Activated CD8-positive, alpha-beta memory T cell treated with anti-CD3 and anti-CD28 coated beads for 4 hours (primary cell): ENCODE measurements around the gene SDF4.

ENCODE experiments used
- DNase-seq, 2 donors: peaks; one replicate each; pipeline ENCODE4 v3.0.0-alpha.2; 2020; ENCODE audit warnings: low read depth in 2 of 2

SDF4 gene

DNA sequence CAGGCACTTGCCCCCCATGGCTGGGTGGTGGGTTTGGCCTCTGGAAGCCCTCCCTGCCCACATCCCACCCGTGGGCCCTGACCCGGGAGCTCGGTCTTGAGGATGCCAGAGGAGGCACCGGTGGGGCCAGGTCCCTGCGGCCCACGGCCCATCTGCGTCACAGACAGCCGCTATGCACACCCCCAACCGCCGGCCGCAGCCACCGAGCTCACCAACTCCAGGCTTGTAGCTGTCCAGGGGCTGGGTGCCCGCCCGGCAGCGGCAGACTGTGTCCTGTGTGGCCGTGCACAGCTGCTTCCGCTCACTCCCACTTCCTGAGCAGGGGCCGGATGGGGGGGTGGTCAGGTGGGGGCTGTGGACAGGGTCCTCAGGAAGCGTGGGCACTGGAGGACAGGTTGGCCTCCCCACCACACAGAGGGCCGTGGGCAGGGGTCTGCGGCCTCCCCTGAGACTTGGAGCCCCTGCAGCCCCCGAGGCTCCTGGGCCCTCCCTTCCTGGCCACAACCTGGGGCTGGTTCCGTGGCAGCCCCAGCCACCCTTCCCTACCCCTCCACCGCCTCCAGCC lies 18.9 kb downstream of the SDF4 start:
- DNase-seq, result peak in 1 of 2 donors; percentile 28

DNA sequence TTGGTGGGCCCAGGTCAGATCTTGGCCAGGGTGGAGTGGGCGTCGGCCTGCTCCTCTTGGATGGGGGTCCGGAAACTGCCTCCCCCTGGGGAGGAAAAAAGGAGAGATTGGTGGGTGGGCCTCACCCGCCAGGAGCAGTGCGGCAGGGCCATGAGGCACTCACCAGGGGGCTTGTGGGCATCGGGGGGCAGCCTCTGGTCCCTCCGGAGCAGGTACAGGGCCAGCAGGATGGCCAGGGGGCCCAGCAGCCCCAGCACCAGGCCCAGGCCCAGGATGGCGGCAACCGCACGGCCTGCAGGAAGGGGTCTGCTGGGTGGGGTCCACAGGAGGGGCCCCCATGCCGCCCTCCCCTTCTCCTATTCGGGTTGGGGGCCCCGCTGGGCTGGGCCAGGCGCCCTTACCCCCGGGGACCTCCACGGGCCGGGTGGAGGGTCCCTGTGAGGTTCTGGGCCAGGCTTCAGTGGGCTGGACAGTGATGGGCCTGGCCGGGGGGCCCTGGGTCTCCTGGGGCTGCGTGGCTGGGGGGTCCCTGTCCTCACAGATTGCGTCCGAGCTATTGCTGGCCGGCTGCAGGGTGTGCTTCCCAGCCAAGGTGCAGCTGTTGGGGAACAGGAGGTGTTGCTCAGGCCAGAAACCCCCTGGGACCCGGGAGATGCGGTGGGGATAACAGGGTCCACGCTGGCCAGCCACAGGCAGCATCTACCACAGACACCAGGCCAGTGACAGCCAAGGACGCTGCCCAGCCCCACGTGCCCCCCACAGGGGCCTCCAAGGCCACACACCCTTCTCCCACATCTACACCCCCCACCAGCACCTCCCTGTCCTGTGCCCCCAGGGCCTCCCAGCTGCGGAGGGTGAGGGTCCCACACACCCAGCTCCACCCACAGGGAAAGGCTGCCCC lies 20.0 kb downstream of the SDF4 start:
- DNase-seq, result no peak

DNA sequence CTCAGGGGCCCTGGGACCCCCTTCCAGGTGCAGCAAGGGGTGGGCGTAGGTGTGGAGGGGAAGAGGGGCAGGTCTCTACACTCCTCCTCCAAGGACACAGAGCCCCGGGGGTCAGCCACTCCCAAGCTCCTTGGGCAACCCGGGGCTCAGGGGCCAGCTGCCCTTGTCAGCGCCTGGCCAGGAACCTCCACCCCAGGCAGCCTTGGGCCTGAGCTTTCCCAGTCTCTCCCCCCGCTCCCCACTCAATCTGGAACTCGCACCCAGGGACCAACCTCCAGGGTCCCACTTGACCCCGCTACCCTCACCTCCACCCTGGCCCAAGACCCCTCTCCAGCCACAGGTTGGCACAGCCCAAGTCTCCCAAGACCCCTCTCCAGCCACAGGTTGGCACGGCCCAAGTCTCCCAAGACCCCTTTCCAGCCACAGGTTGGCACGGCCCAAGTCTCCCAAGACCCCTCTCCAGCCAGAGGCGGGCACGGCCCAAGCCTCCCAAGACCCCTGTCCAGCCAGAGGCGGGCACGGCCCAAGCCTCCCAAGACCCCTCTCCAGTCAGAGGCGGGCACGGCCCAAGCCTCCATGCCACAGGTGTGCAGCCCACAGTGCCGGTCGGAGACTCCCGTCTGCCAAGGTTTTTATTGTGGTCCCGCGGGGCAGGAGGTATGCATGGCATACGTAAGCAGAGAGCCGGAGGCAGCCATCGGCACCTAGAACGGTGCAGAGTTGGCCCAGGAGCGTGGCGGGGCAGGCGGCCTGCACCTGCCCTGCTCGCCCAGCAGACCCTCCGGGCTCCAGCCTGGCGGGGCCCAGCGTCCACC lies 20.9 kb downstream of the SDF4 start:
- DNase-seq, result no peak

DNA sequence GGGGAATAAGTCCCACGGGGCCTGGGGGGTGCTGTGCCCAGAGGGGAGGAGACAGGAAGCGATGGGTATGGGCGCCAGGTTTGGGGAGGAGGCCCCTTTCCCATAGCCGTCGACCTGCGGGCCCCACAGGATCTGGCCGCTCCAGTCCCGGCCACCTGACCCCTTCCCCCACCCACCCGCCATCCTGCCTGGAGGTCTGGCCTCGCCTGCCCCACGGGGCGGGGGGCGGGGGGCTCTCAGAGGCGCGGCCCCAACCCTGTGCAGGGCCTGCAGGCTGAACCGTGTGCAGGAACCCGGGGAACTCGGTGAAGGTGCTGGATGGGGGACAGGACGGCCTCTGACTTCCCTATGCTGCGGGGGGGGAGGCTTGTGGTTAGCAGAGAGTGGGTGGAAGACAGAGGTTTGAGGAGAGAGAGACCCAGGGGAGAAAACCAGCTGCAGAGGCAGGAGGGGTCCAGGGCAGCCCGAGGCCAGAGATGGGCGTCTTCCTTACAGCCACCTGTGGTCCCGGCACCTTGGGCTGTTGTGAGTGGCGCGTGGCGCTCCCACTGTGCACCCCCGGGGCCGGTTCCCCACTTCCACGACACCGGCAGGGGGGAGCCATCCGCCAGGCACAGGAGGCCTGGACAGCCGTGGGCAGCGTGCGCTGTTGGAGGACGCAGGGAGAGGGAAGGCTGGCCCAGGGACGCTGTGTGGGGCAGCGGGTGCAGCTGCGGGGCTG lies 22.9 kb downstream of the SDF4 start:
- DNase-seq, result peak in 1 of 2 donors; percentile 52

DNA sequence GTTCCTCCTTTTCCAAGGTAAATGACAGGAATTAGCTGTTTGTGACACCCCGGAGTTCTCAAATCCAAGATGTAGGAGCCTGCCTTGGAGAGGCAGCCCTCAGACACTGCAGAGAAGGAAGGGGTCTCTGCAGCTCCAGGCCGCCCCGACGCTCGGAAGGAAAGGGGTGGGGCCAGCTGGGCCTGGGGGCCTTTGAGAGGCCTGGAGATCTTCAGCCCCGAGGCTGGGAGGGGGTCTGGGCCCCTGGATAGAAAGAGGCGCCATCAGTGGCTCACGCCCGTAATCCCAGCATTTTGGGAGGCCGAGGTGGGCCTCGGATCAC lies 24.3 kb downstream of the SDF4 start:
- no peak for DNase-seq

DNA sequence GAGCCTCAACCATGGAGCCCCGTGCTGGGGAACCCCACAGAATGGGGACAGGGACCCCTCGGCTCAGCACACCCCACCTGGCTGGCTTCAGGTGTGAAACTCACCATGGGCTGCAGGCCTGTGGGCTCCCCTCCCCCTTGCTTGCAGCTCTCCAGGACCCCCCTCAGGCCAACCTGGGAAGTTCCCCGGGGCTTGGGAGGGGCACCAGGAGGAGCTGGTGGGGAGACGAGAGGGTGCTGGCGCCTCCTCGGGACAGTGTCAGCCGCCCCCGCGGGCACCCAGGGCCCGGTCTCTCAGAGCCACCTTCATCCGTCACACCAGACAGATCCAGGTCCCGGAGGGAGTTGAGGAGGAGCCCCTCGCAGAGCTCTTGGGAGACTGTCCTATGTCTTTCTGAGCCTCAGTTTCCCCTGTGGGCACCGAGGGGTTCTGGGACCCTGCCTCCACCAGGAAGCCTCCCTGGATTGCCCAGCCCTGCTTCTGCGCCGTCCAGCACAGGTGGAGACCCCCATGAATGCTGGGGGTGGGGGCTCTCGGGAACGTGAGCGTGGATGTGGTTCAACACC lies 24.8 kb downstream of the SDF4 start:
- no peak for DNase-seq

DNA sequence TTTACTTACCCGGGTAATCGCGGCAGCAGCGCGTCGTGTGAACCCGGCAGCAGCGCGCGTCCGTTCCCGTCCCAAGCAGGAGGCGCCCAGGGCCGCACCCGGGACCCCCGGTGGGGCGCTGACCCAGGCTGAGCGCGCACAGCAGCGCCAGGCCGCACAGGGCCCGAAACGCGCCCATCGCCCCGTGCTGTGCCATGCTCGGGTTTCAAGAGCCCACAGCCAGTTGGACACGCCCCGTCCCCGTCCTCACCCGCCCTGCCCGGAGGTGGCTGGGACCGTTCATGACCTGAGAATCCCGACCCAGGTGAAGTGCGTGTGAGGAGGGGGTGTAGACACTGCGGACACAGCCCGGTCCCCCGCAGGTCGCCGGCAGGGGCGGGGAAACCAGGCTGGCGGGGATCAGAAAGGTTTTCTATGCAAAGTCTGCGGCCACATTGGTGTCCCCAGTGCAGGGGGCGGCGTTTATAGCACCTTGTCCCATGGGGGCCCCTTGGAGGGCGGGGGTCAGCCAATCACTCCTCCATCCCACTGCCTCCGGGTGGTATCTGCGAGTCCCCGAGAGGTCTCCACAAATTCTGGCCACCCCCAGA lies 25.3 kb downstream of the SDF4 start, which contains the start of gene TNFRSF18:
TNFRSF18 (minus strand) TSS at position 217 of the 590 bp plus-strand sequence; CDS start at position 196, 21 bp downstream.
- no peak for DNase-seq

DNA sequence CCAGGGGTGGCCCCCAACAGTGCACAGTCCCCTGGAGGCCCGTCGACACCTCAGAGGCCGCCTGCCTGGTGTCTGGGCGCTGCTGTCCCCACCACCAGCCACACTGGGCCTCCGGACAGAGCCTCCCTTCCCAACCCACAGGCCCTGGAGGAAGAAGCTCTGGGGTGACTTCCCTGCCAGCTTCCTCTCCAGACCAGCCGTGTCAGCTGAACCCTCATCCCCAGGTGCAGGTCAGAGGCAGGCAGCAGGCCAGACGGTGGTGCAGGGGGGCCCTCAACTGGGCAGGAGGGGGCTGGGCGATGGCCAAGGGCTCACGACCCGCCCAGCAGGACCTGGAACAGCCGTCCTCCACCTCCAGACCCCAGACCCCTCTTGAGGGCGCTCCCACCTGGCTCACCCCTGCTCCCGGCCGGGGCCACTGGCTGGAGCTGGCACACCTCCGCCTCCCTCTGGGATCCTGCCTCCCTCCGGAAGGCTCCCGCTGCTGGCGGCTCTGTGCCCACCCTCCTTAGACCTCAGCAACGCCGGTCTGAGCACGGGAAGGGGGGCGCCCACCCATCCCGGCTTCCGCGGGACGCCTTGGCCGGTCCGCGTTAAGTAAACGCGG lies 25.9 kb downstream of the SDF4 start:
- DNase-seq, result no peak

DNA sequence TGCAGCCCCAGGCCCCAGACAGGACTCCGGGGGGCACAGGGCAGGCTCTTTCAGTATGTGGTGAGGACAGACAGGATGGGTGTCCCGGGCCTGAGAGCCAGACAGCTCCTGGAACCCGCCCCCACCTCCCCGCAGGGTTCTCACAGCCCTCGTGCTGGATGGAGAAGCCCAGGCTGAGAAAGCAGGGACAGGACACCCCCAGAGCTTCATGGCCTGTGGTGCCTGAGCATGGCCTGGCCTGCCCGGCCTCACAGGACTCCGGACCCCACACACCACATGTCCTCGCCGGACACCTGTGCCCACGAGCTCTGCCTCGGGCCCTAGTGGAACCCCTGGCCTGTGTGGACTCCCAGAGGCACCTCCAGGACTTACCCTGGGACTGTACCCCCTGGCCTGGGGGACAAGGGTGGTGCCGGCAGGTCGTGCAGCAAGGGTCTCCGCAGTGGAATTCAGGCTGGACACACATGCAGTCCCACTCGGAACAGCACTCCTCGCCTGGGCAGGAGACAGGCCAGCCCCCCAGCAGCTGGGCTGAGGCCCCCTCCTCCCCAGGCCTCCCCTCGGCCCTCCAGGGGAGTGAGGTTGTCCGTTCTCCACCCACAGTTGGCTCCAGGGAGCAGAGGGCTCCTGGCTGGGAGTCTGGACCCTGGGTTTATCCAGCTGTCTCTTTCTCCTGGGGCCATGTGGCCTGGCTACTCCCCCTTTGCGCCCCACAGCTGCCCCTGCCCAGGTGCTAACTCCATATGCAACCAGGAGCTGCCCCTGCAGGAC lies 26.6 kb downstream of the SDF4 start:
- DNase-seq, result no peak

DNA sequence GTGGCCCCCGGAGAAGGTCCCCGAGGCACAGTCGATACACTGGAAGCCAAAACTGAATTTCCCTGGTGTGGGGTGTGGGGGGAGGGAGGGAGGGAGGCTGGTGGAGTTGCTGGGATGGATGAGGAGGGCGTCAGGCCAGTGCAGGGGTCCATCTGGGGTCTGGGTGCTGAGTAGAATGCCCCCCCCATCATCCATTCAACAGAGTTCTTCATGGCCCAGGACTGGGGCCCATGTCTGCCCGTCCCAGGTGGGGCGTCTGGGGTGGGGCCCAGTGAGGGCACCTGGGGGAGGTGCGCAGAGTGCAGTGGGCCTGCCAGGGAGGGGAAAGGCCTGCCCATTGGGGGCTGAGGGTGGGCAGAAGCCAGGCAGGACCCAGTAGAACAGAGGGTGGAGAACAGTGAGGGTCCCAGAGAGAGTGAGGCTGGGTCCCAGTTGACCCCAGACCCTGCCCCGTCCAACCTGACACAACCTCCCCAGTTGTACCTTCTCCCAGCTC lies 27.3 kb downstream of the SDF4 start:
- DNase-seq, result no peak

DNA sequence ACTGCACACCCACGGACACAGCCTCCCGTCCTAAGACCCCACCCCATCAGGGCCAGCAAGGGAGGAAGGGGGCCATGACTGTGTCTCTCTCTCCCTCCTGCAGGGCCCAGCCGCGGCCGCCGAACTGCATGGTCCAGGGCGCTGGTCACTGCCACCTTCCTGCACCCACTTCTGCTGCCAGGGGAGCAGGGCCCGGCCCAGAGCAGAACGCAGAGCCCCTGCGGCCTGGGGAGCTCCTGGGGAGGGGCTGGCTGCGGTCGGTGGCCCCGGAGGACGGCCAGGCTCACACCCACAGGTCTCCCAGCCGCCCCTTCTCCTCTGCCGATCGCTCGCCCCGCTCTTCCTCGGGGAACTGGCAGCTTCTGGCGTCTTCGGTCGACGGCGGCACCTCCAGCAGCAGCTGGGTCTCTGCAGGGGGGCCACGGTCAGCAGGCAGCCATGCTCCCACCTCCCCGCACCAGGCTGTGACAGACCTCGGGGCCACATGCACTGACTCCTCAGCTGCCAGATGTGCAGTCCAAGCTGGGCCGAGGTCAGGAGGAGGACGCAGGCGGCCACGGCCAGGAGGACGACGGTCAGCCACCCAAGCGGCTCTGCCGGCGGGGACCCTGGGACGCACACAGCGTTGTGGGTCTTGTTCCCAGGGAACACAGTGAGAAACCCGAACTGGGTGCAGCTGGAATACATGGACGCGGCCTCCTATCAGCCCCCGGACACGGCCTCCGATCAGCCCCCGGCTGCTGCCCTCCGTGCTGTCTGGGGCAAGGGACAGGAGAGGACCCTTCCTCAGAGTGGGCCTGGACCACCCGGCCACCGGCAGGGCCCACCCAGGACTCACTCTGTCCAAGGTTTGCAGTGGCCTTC lies 28.0 kb downstream of the SDF4 start:
- no peak for DNase-seq

DNA sequence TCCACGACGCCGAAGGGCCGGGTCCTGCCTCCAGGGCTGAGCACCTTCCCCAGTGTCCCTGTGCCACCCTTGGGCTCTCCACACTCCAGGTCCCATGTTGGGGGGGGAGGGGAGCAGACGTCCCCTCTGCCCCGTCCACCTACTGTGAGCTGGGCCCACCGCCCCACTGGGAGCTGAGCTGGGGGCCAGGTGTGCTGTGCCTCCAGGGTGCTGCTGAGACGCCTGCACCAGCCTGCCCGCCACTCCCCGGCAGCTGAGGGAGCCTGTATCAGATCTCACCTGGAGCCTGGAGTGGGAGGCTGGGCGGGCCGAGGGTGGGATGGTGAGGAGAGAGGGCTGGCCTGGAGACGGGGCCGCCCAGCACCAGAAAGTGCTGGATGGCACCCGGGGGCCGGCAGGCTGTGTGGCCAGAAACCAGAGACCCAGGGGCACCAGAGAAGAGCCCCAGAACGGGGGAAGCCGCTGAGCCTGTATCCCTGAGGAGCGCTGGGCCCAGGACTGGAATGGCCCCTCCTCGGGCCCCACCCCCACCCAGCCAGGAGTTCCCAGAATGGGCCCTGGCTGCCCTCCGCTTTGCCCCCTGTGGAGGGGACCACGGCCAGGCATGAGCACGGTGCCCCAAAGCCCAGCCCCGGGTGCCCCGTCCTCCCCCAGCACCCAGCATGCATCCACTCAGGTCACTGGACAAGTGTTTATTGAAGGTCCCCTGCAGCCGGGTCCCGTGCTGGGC lies 28.8 kb downstream of the SDF4 start:
- no peak for DNase-seq

DNA sequence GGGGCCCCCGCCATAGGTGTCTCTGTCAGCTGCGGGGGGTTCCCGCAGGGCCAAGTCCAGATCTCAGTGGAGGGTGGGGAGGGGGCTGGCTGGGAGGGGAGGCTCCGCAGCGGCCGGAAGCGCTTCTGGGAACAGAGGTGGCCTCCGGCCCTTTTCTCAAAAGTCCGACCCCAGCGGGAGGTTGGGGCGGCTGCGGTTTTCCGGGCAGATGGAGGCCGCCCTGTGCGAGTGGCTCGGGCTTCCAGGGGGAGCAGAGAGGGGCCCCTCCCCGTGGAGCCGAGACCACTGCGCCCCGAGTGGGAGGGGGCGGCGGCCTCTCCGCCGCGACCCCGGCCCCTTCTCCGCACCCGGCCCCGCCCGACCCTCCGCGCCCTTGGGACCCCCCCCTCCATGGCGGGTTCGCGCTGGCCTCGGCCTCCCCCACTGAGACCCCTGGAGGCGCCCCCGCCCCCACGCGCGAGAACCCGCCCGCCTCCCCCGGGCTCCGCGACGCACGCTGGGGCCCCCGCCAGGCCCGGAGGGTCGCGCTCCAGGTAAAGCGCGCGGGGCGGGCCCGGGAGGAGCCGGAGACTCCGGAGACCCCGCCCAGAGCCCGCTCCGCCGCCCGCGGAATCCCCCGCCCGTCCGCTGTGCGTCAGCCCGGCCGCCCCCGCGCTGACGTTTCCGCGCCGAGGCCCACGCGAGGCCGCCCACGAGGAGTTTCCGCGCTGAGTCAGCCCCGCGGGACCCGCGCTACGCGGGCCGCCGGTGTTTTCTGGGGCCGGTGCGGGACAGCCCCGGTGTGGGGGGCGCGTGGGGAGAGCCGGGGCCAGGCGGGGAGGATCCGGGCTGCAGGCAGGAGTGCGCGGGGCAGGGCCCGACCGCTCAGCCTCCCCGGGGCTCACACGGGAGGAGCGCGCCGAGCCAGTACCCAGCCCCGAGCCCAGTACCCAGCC lies 30.7 kb downstream of the SDF4 start:
- peak; percentile 87 for DNase-seq

DNA sequence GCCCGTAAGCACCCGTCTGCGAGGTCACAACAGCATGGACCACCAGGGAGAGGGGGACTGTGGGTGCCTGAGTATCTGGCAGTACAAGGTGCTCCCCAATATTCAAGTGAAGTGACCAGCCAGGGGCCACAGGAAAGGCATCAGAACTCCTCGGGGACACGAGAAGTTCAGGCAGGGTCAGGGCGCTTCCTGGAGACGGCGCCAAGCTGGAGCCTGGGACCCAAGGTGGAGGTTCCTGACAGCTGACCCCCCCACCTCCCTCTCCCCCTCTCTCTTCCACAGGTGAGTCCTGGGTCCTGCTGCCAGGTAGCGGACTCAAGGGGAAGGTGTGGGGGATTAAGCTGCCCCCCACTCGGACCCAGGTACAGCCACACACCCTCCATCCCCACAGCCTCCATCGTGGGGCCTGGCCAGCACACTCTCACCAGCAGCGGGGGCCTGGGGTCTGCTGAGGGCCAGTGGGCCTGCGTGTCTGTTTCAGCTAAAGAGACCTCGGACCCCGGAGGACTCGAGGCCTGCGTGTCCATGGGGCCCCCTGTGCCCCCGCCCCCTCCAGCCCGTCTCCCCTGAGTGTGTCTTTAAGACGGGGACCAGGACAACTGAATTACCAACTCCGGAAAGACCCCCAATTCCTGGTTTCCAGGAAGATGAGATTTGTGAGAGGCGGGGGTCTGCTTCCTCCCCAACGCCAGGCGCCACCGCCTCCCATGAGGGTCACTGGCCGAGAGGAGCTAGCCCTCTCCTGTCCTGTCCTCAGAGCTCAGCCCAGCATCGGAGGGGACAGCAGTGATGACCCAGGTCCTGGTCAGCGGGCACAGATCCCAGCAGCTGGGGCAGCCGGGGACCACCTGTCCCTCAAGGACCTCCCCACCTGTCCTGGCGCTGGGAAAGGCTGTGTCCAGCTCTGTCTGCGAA lies 31.6 kb downstream of the SDF4 start:
- no peak for DNase-seq

DNA sequence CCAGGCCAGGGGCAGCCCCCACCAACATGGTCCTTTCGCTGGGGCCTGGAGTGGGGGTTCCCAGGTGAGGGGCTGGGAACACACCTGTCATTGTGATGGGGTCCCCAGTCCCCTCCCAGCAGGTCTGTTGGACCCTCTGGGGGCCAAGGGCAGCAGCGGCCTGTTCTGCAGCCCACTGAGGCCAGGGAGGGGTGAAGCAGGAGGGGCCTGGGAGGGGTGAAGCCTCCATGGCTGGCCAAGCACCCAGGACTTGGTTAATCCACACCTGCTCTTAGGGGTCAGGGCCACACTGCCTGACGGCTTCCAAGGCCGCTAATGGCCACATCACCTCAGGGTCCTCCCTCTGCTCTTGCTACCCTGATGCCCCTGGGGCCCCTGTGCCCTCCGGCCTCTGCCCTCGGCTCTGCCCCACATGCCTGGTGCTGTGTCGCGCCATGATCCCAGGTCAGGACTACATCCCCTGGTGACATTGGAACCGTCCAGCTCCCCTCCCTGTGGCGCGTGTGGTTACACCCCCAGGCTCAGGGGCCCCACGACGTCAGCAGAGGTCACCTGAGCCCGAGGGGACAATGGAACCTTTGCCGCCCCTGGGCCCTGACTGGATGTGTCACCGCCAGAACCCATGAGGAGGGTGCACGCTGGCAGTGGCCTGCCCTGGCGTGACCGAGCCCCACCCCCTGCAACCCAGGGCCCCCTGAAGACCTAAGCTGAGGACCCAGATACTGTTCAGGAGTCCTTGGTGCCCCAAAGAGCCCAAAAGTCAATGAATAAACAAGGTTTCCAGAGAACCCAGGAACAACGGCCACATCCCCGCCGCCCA lies 32.5 kb downstream of the SDF4 start:
- DNase-seq, result no peak
